Keratinocyte (primary cell): ENCODE results near the gene ZNF710. TPM values are rescaled to one million over a fixed set of nuclear protein-coding genes. Genes with fewer than 3 reads are reported as not detected.
A peak's percentile ranks its signal among the peaks of the same experiment; 100 is the strongest.

Experiments used
- DNase-seq: peaks from one replicate; pipeline ENCODE4 v3.0.0-alpha.2; 2011; ENCODE audit warnings: low read depth, missing footprints, low spot score
- FAIRE-seq: peaks from 2 replicates; lab custom pipeline; 2011; peaks lifted over from hg19 to GRCh38; lab: Jason Lieb, UNC
- H2AFZ ChIP-seq: 2 replicates; pipeline ENCODE4 v1.6.0; 2012; ENCODE audit warnings: low read length, control low read depth, inconsistent platforms; ENCODE audit not compliant: control insufficient read depth
- H3K27ac ChIP-seq: 2 replicates; pipeline ENCODE4 v1.5.1; 2011; ENCODE audit warnings: low read length; ENCODE audit not compliant: control insufficient read depth, insufficient read depth
- H3K27me3 ChIP-seq: 3 replicates; pipeline ENCODE4 v1.6.0; 2011; ENCODE audit warnings: low read length; ENCODE audit not compliant: control insufficient read depth, insufficient read depth; ENCODE audit errors: extremely low read depth
- H3K36me3 ChIP-seq, 2 experiments: 2 replicates in 1 of 2; 3 replicates in 1 of 2; pipeline ENCODE4 v1.5.1; 2011; ENCODE audit warnings: low read length in 2 of 2, mild to moderate bottlenecking in 1 of 2; ENCODE audit not compliant: control insufficient read depth in 2 of 2, insufficient read depth in 2 of 2; ENCODE audit errors: extremely low read depth in 1 of 2
- H3K4me1 ChIP-seq: 3 replicates; pipeline ENCODE4 v1.5.1; 2011; ENCODE audit warnings: low read length; ENCODE audit not compliant: control insufficient read depth, insufficient read depth; ENCODE audit errors: extremely low read depth
- H3K4me2 ChIP-seq: 3 replicates; pipeline ENCODE4 v1.6.0; 2011; ENCODE audit warnings: low read depth, low read length; ENCODE audit not compliant: control insufficient read depth, insufficient read depth; ENCODE audit errors: extremely low read depth
- H3K4me3 ChIP-seq, 3 experiments: fragments of 200-600 bp in 1 of 3; sonication (generic) in 1 of 3; 2 replicates in 2 of 3; 3 replicates in 1 of 3; pipeline ENCODE4 v1.5.1; 2011 to 2016; ENCODE audit warnings: low read length in 3 of 3, mild to moderate bottlenecking in 3 of 3, control low read depth in 2 of 3, inconsistent platforms in 1 of 3, low read depth in 1 of 3, mixed read lengths in 1 of 3, mixed run types in 1 of 3, moderate library complexity in 1 of 3; ENCODE audit not compliant: control insufficient read depth in 2 of 3, insufficient read depth in 2 of 3; ENCODE audit errors: extremely low read depth in 1 of 3
- H3K79me2 ChIP-seq: 2 replicates; pipeline ENCODE4 v1.6.0; 2012; ENCODE audit warnings: low read length; ENCODE audit not compliant: control insufficient read depth, insufficient read depth
- H3K9ac ChIP-seq: 3 replicates; pipeline ENCODE4 v1.6.0; 2011; ENCODE audit warnings: low read length; ENCODE audit not compliant: control insufficient read depth, insufficient read depth; ENCODE audit errors: extremely low read depth
- H3K9me1 ChIP-seq: 3 replicates; pipeline ENCODE4 v1.6.0; 2011; ENCODE audit warnings: low read length; ENCODE audit not compliant: control insufficient read depth, insufficient read depth; ENCODE audit errors: extremely low read depth
- H3K9me3 ChIP-seq: 2 replicates; pipeline ENCODE4 v1.5.1; 2012; ENCODE audit warnings: low read depth, low read length; ENCODE audit not compliant: control insufficient read depth
- H4K20me1 ChIP-seq: 3 replicates; pipeline ENCODE4 v1.6.0; 2011; ENCODE audit warnings: low read length; ENCODE audit not compliant: control insufficient read depth, insufficient read depth; ENCODE audit errors: extremely low read depth
- EZH2 ChIP-seq: IDR thresholded peaks from one replicate; pipeline ENCODE4 v1.6.1; 2012; ENCODE audit warnings: inconsistent platforms, mild to moderate bottlenecking, low read length, moderate library complexity
- dilution Hi-C: fragments of 300-500 bp; cut with MboI; formaldehyde crosslinking; loops from one replicate; pipeline ENCODE4 v1.7.0; 2020; ENCODE audit warnings: low sequenced_read_pairs; ENCODE audit not compliant: extremely low pct_ligation_motif_present
- polyA plus RNA-seq, 5 experiments: library from polyadenylated mRNA; depleted of rRNA in 3 of 5; stranded (reverse) in 3 of 5; stranded (forward) in 1 of 5; unstranded in 1 of 5; fragments of >200 nt; gene quantifications; 1 replicate in 1 of 5; 2 replicates in 3 of 5; 3 replicates in 1 of 5; pipeline versions ENCODE4 v1.2.1 to v1.2.3, GENCODE V29; 2011 to 2012; ENCODE audit warnings: missing spikeins in 2 of 5, low read depth in 1 of 5, low replicate concordance in 1 of 5
- TF ChIP-seq, protein P1 (sequence below), 3 experiments: IDR thresholded peaks in 1 of 3; conservative IDR thresholded peaks in 1 of 3; optimal IDR thresholded peaks in 1 of 3; 2 replicates in 2 of 3; 3 replicates in 1 of 3; pipeline versions ENCODE3 to v1.5.1; 2011; ENCODE audit warnings: low read length in 3 of 3, mild to moderate bottlenecking in 3 of 3, moderate library complexity in 2 of 3, control low read depth in 1 of 3, inconsistent platforms in 1 of 3; ENCODE audit not compliant: insufficient read depth in 2 of 3; ENCODE audit errors: extremely low read depth in 1 of 3

The ZNF710 gene
- polyA plus RNA-seq, 1 donor (not counting 4 experiments of a cell fraction or from before 2014, with no cell fraction given) = 4.5 TPM

DNA sequence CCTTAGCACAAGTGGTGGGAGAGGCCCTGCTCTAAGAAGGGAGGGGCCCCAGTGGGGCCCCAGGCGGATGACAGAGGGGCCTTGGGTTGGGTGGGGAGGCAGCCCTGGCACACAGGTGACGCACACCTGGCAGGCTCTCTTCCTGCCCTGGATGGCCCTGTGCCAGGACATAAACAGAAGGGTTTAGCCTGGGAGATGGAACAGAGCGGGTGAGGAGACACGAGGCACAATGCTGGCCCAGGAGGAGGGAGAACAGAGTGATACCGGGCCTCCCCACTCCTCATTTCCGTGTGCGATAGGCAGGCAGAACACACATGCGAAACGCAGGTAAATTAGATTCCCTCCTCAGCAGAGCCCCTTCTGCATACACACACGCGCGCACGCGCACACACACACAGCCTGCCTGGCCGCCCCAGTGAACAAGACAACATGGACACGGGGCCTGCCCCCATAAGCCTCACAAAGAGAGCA is 61.4 kb downstream of the ZNF710 start:
- FAIRE-seq (no peak), DNase-seq (peak; percentile 92)
- Histone ChIP-seq H3K79me2 (no peaks in the 10 kb centered on the region), H3K4me1 (peaks cover 34% of the 10 kb centered on the region), H3K27me3 (no peaks in the 10 kb centered on the region), H3K36me3 (peaks cover 0 to 1% of the 10 kb centered on the region in 2 experiments), H4K20me1 (no peaks in the 10 kb centered on the region), H2AFZ (peak overlapping the region; percentile 78), H3K27ac (peak overlapping the region; percentile 92), H3K9me1 (no peaks in the 10 kb centered on the region), H3K4me2 (peak overlapping the region; percentile 92), H3K9ac (peak overlapping the region; percentile 87), H3K9me3 (no peaks in the 10 kb centered on the region), H3K4me3 (peak overlapping the region in 2 of 3 experiments; percentile 51 to 52)
- dilution Hi-C loops = no loop called here
- no peak for TF ChIP-seq EZH2
- TF ChIP-seq, protein P1, sequence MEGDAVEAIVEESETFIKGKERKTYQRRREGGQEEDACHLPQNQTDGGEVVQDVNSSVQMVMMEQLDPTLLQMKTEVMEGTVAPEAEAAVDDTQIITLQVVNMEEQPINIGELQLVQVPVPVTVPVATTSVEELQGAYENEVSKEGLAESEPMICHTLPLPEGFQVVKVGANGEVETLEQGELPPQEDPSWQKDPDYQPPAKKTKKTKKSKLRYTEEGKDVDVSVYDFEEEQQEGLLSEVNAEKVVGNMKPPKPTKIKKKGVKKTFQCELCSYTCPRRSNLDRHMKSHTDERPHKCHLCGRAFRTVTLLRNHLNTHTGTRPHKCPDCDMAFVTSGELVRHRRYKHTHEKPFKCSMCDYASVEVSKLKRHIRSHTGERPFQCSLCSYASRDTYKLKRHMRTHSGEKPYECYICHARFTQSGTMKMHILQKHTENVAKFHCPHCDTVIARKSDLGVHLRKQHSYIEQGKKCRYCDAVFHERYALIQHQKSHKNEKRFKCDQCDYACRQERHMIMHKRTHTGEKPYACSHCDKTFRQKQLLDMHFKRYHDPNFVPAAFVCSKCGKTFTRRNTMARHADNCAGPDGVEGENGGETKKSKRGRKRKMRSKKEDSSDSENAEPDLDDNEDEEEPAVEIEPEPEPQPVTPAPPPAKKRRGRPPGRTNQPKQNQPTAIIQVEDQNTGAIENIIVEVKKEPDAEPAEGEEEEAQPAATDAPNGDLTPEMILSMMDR (optimal IDR thresholded peaks at IDR 0.05 in 1 of 3, IDR thresholded peaks at IDR 0.05 in 1 of 3, conservative IDR thresholded peaks at IDR 0.05 in 1 of 3; ENCODE audit: extremely low read depth in 1 of 3, insufficient read depth in 2 of 3, low read length in 3 of 3) = no peak

DNA sequence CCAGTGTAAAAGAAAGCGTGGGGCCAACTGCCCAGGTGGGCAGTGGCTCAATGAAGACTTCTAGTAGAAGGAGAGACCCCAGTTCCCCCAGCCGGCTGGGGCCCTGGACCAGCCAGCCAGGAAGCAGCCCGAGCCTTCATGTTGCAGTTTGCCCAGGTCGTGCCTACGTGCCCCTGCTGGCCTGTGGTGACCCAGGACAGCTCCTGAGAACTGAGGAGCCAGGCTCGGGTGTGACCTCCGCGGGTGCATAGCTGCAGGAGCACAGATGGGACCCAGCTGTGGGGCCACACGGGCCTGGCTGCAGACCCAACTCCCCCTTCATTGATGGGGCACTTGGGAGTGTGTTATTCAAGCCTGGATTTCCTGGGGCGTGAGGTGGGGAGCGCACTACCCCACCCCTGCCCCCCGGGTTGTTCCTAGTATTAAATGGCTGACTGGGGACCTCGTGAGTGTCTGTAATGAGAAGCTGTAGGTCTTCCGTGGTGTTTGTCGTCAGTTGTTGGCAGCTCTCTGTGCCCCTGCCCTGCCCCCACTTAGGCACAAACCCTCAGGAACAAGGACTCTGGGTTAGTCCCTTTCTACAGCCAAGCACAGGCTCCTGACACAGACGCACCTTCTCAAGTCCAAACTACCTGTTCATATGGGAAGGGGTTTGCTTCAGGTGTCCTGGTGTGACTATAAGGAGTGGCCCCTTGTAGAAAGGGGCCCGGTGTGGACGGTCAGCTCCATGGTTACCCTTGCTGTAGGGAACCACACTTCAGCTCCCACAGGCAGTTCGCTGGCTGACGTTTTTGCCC is 62.0 kb downstream of the ZNF710 start:
- dilution Hi-C loops = no loop called here
- no peak for FAIRE-seq
- no peaks in the 10 kb centered on the region for H3K9me1 ChIP-seq

More for the DNA sequence above, 62.0 kb downstream of the ZNF710 start:
- Histone ChIP-seq H3K4me1 (peaks cover 34% of the 10 kb centered on the region), H2AFZ (peak overlapping the region; percentile 78), H3K4me2 (peak overlapping the region; percentile 92), H4K20me1 (no peaks in the 10 kb centered on the region), H3K9me3 (no peaks in the 10 kb centered on the region), H3K4me3 (no peak overlapping the region), H3K27me3 (no peaks in the 10 kb centered on the region), H3K9ac (peak overlapping the region; percentile 87), H3K79me2 (no peaks in the 10 kb centered on the region), H3K36me3 (peaks cover 0 to 5% of the 10 kb centered on the region in 2 experiments), H3K27ac (peak overlapping the region; percentile 92)
- TF ChIP-seq, protein P1 (optimal IDR thresholded peaks at IDR 0.05 in 1 of 3, IDR thresholded peaks at IDR 0.05 in 1 of 3, conservative IDR thresholded peaks at IDR 0.05 in 1 of 3; ENCODE audit: extremely low read depth in 1 of 3, insufficient read depth in 2 of 3, low read length in 3 of 3) = no peak
- TF ChIP-seq EZH2 = no peak
- DNase-seq = no peak
